Measurements from ENCODE around the gene ABCF2. TPM values are rescaled to one million over a fixed set of nuclear protein-coding genes. Genes with fewer than 3 reads are reported as not detected.

The ABCF2 gene
- total and polyA plus RNA-seq, 12 donors, result 13.0 to 35.2 (median 29.5) TPM

- ATAC-seq, result no peak
- Histone ChIP-seq H3K4me3 (peak overlapping the region in 9 of 10 donors; percentile 46 to 86 (median 71)), H3K27ac (peak overlapping the region; percentile 86 to 99 (median 97)), H3K27me3 (peaks cover 0 to 69% (median 4%) of the 10 kb centered on the region in 7 donors), H3K4me1 (peaks cover 13 to 84% (median 71%) of the 10 kb centered on the region in 9 donors), H3K36me3 (no peaks in the 10 kb centered on the region), H3K9me3 (no peaks in the 10 kb centered on the region)
- no peak for TF ChIP-seq CTCF (IDR thresholded peaks at IDR 0.05)
- intact Hi-C loops (cut with DNase I), result loop anchor here in 1 of 10 donors (5.0 kb wide), 1 partner anchor 52 kb away; no protein-coding TSS in a partner anchor
- no peak for DNase-seq
- 52 to 57% methylated on average over 7 of the region's 7 CpGs for whole genome bisulfite sequencing, 2 donors
These were observed 23.5 kb upstream of the ABCF2 start for GRCh38 chr7:151250181-151251132.

- Histone ChIP-seq H3K4me3 (peak overlapping the region; percentile 34 to 80 (median 74)), H3K9me3 (no peaks in the 10 kb centered on the region), H3K4me1 (peaks cover 17 to 91% (median 79%) of the 10 kb centered on the region in 9 donors), H3K27ac (peak overlapping the region; percentile 86 to 99 (median 97)), H3K27me3 (peaks cover 0 to 76% (median 5%) of the 10 kb centered on the region in 7 donors), H3K36me3 (no peaks in the 10 kb centered on the region)
- no peak for TF ChIP-seq CTCF (IDR thresholded peaks at IDR 0.05)
- intact Hi-C loops (cut with DNase I), result loop anchor here in 5 of 10 donors (5.0 to 10.0 kb wide), 3 partner anchors 53 to 125 kb away; partner anchors contain the start of gene ASB10 (in 1 of the 5)
- 14 to 15% methylated on average over 5 of the region's 5 CpGs for WGBS, 2 donors
- peak; percentile 59 to 80 for DNase-seq
- ATAC-seq, result peak; percentile 24 to 66 (median 60)
These were observed 22.7 kb upstream of the ABCF2 start for GRCh38 chr7:151249732-151250072.

GRCh38 chr7:151249034-151249731 lies 22.2 kb upstream of the ABCF2 start:
- Histone ChIP-seq H3K36me3 (no peaks in the 10 kb centered on the region), H3K27ac (peak overlapping the region; percentile 86 to 99 (median 97)), H3K9me3 (no peaks in the 10 kb centered on the region), H3K4me3 (peak overlapping the region; percentile 34 to 80 (median 74)), H3K4me1 (peaks cover 17 to 91% (median 82%) of the 10 kb centered on the region in 9 donors), H3K27me3 (peaks cover 0 to 81% (median 6%) of the 10 kb centered on the region in 7 donors)
- peak; percentile 21 to 47 (median 38) for ATAC-seq
- intact Hi-C loops (cut with DNase I), result loop anchor here in 5 of 10 donors (5.0 to 10.0 kb wide), 3 partner anchors 53 to 124 kb away; partner anchors contain the start of gene ASB10 (in 1 of the 5)
- no peak for TF ChIP-seq CTCF (IDR thresholded peaks at IDR 0.05)
- DNase-seq, result peak; percentile 63 to 74
- 1 to 3% methylated on average over 45 of the region's 45 CpGs for WGBS, 2 donors

Measured in heart right ventricle (tissue), 16 donors.